Measurements from ENCODE around the gene EIF2B4. TPM values are rescaled to one million over a fixed set of nuclear protein-coding genes. Genes with fewer than 3 reads are reported as not detected.

The EIF2B4 gene
- total RNA-seq, 1 experiment from 2014 or later = 32.9 TPM

GRCh38 chr2:27407798-27408491 lies 37.8 kb upstream of the EIF2B4 start:
- POLR2A ChIA-PET (ENCODE audit: unreplicated experiment) = interaction anchor here (0.7 kb wide), 1 partner anchor 13 kb away, joined by 13 read pairs; no protein-coding TSS in a partner anchor
- H3K79me2 ChIP-seq (ENCODE audit: low read depth) = peaks cover 64% of the 10 kb centered on the region
- DNase-seq = peak; percentile 25 to 55

GRCh38 chr2:27400348-27401135 lies 30.4 kb upstream of the EIF2B4 start:
- Histone ChIP-seq H3K9me3 (ENCODE audit: insufficient read depth, low read depth) (no peaks in the 10 kb centered on the region), H2AFZ (no peak overlapping the region), H3K27me3 (ENCODE audit: insufficient read depth, low read depth) (no peaks in the 10 kb centered on the region), H3F3A (ENCODE audit: insufficient read depth, low read depth) (peaks cover 29% of the 10 kb centered on the region), H3K4me1 (replicated peaks; ENCODE audit: insufficient read depth) (no peaks in the 10 kb centered on the region), H3K4me3 (no peak overlapping the region), H3K79me2 (ENCODE audit: low read depth) (peaks cover 99% of the 10 kb centered on the region), H3K9me2 (ENCODE audit: insufficient read depth) (no peaks in the 10 kb centered on the region), H3K36me3 (ENCODE audit: low read depth) (peaks cover 10% of the 10 kb centered on the region; the same call in 1 of the 2 replicates), H3K4me2 (no peak overlapping the region), H3K27ac (no peak overlapping the region), H4K20me1 (ENCODE audit: insufficient read depth) (peaks cover 88% of the 10 kb centered on the region)
- POLR2A ChIA-PET (ENCODE audit: unreplicated experiment) = no interaction called here
- intact Hi-C loops (cut with micrococcal nuclease; ENCODE audit: unreplicated experiment) = no loop called here
- BruUV-seq (replicated peaks) = no TSS peak
- no peak for DNase-seq
- CTCF ChIA-PET = no interaction called here
- TF ChIP-seq CTCF (conservative IDR thresholded peaks at IDR 0.05) (no peak), EZH2 (IDR thresholded peaks at IDR 0.05; ENCODE audit: low read depth) (no peak)

More at GRCh38 chr2:27407798-27408491, 37.8 kb upstream of the EIF2B4 start:
- Histone ChIP-seq H3K4me1 (replicated peaks; ENCODE audit: insufficient read depth) (peaks cover 22% of the 10 kb centered on the region), H4K20me1 (ENCODE audit: insufficient read depth) (peaks cover 51% of the 10 kb centered on the region), H3K36me3 (ENCODE audit: low read depth) (peaks cover 12% of the 10 kb centered on the region; the same call in 1 of the 2 replicates), H3K4me3 (peak overlapping the region; percentile 97), H3K4me2 (peak overlapping the region; percentile 98), H3K9me3 (ENCODE audit: insufficient read depth, low read depth) (no peaks in the 10 kb centered on the region), H3K27ac (peak overlapping the region; percentile 63; the same call in 1 of the 2 replicates), H3F3A (ENCODE audit: insufficient read depth, low read depth) (peaks cover 33% of the 10 kb centered on the region), H3K27me3 (ENCODE audit: insufficient read depth, low read depth) (no peaks in the 10 kb centered on the region), H3K9me2 (ENCODE audit: insufficient read depth) (no peaks in the 10 kb centered on the region), H2AFZ (no peak overlapping the region)
- CTCF ChIA-PET = no interaction called here
- BruUV-seq (replicated peaks) = no TSS peak
- no peak for TF ChIP-seq EZH2 (IDR thresholded peaks at IDR 0.05; ENCODE audit: low read depth)
- TF ChIP-seq CTCF (conservative IDR thresholded peaks at IDR 0.05) = peak; percentile 86
- intact Hi-C loops (cut with micrococcal nuclease; ENCODE audit: unreplicated experiment) = loop anchor here (1.0 to 5.0 kb wide), 4 partner anchors 34 to 275 kb away; partner anchors contain the start of genes CCDC121, GPN1, KRTCAP3 and SLC4A1AP

- Histone ChIP-seq H4K20me1 (ENCODE audit: insufficient read depth) (peaks cover 88% of the 10 kb centered on the region), H3K36me3 (ENCODE audit: low read depth) (peaks cover 10% of the 10 kb centered on the region; the same call in 1 of the 2 replicates), H3K4me2 (no peak overlapping the region), H3K79me2 (ENCODE audit: low read depth) (peaks cover 99% of the 10 kb centered on the region), H3F3A (ENCODE audit: insufficient read depth, low read depth) (peaks cover 31% of the 10 kb centered on the region), H3K4me3 (no peak overlapping the region), H3K27me3 (ENCODE audit: insufficient read depth, low read depth) (no peaks in the 10 kb centered on the region), H3K9me2 (ENCODE audit: insufficient read depth) (no peaks in the 10 kb centered on the region), H3K9me3 (ENCODE audit: insufficient read depth, low read depth) (no peaks in the 10 kb centered on the region), H3K4me1 (replicated peaks; ENCODE audit: insufficient read depth) (no peaks in the 10 kb centered on the region), H2AFZ (no peak overlapping the region), H3K27ac (no peak overlapping the region)
- BruUV-seq (replicated peaks) = no TSS peak
- ChIA-PET POLR2A (ENCODE audit: unreplicated experiment) (no interaction called here), CTCF (no interaction called here)
- no peak for TF ChIP-seq EZH2 (IDR thresholded peaks at IDR 0.05; ENCODE audit: low read depth)
- no peak for DNase-seq
- intact Hi-C loops (cut with micrococcal nuclease; ENCODE audit: unreplicated experiment) = no loop called here
Measured at GRCh38 chr2:27398962-27399361, 28.8 kb upstream of the EIF2B4 start.

All from PC-9 (cell line).